Activated T-cell treated with anti-CD3 and anti-CD28 coated beads, Interleukin-2, amount 50 U/mL, for 72 hours (primary cell): ENCODE measurements around the gene EZH1. TPM values are rescaled to one million over a fixed set of nuclear protein-coding genes. Genes with fewer than 3 reads are reported as not detected.

ENCODE experiments used
- ATAC-seq, 2 donors: fragments of 150-1000 bp; cut with Tn5 transposase; replicated peaks in 1 of 2; 2 replicates each; pipeline ENCODE4 v1.10.0; 2021; ENCODE audit warnings: moderate library complexity in 2 of 2, mild to moderate bottlenecking in 1 of 2
- DNase-seq, 2 donors: peaks; one replicate each; pipeline ENCODE4 v3.0.0; 2021 to 2022; ENCODE audit warnings: mixed read lengths in 1 of 2
- H3K27ac Mint-ChIP-seq: one replicate; pipeline ENCODE4 v1.8.0; 2022; ENCODE audit warnings: mild to moderate bottlenecking, moderate library complexity, mixed read lengths
- H3K27me3 Mint-ChIP-seq: one replicate; pipeline ENCODE4 v1.8.0; 2022; ENCODE audit warnings: low read depth, mixed read lengths
- H3K36me3 Mint-ChIP-seq, 2 donors: one replicate each; pipeline ENCODE4 v1.8.0; 2022; ENCODE audit warnings: mixed read lengths in 2 of 2, mild to moderate bottlenecking in 1 of 2; ENCODE audit not compliant: insufficient read depth in 2 of 2
- H3K4me1 Mint-ChIP-seq: one replicate; pipeline ENCODE4 v1.8.0; 2022; ENCODE audit warnings: low read depth, mixed read lengths
- H3K4me3 Mint-ChIP-seq, 2 donors: one replicate each; pipeline ENCODE4 v1.8.0; 2022; ENCODE audit warnings: mild to moderate bottlenecking in 2 of 2, mixed read lengths in 2 of 2, moderate library complexity in 2 of 2
- H3K9me3 Mint-ChIP-seq, 2 donors: one replicate each; pipeline ENCODE4 v1.8.0; 2022; ENCODE audit warnings: mixed read lengths in 2 of 2
- total RNA-seq, 2 donors: library from RNA; stranded (reverse); gene quantifications; one replicate each; pipeline ENCODE4 v1.2.3, GENCODE V29; 2022

The EZH1 gene
- 10 to 100 TPM; 40.9 to 45.9 TPM for total RNA-seq

DNA sequence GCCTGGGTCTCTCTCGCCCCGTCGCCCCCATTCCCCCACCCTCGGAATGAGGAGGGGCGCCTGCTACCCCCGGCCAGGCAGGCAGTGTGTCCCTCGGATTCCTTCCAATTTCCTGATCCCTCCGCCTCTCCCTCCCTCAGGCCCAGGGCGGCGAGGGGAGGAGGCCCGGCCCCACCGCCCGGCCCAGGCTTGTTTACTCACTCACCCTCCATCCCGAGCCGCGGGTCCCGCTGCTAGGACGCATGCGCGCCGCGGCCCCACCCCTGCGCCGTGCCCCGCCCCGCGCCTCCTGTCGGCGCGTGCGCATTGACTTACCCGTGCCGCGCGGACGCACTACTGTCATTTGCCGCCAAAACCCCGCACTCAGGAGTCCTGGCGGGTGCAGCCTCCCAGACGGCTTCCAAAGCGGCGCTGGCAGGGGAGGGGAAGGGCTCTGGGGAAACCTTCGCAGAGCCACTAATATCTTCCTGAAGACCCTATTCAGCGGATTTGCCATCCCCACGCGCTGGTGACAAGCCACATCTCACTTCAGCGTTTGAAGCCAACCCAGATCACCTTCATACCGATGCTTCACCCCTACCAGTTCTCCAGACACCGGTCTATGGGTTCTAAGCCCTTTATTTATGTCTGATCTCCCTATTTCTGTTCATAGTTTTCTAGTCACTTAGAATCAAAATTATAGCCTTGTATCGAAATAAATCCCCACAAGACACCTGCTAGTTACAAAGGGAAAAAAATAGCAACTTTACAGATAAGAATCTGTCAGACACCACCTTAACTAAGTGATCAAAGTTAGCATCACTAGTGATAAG lies at the start of gene EZH1:
Gene EZH1, minus strand, starts transcription at position 235 of the 812 bp plus-strand sequence. CDS start 16,099 bp downstream, outside the sequence.
- H3K9me3 Mint-ChIP-seq = no peaks in the 10 kb centered on the region
- peaks cover 26% of the 10 kb centered on the region for H3K4me1 Mint-ChIP-seq
- no peaks in the 10 kb centered on the region for H3K36me3 Mint-ChIP-seq
- H3K27ac Mint-ChIP-seq = peak within 1 kb of the TSS; percentile 96
- peaks cover 10% of the 10 kb centered on the region for H3K27me3 Mint-ChIP-seq
- H3K4me3 Mint-ChIP-seq = peak within 1 kb of the TSS; percentile 94
- DNase-seq = peak; percentile 92 to 96
- peak; percentile 93 to 94 for ATAC-seq

DNA sequence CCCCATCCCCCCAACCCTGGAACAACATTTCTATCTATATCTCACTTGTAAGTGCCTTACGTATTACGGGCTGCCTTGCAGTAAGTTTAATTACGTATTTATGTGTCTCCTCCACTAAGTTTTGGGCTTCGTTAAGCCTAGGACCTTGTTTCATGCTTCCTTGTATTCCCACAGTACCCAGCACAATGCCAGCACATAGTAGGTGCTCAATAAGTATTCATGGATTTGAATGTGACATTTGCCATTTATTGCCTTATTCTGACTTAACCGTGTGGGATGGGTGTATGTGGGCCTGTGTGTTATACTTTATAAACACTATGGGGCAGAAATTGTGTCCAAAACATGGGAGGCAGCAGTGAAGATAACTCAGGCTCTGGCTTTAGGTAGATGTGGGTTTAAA lies 47.7 kb upstream of the EZH1 start:
- Mint-ChIP-seq H3K27ac (no peak overlapping the region), H3K4me3 (no peak overlapping the region), H3K27me3 (peaks cover 25% of the 10 kb centered on the region), H3K4me1 (peaks cover 12% of the 10 kb centered on the region), H3K9me3 (no peaks in the 10 kb centered on the region), H3K36me3 (no peaks in the 10 kb centered on the region)
- no peak for ATAC-seq
- DNase-seq = no peak

DNA sequence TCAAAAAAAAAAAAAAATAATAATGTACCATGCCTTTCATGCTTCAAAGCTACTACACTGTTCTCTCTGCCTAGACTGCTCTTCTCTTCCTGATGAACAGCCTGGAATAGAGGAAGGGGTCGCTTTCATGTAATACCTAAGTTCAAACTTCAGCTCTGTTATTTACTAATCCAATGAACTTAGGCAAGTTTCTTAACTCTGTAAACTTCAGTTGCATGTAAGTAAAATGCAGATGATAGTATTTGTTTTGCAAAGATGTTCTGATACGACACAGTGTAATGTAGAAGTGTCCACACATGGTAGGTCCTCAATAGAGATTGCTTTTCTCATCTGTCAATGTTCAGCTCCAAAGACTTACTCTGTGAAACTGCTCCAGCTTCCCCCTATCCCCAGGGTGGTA lies 47.1 kb upstream of the EZH1 start:
- peaks cover 8% of the 10 kb centered on the region for H3K4me1 Mint-ChIP-seq
- no peaks in the 10 kb centered on the region for H3K36me3 Mint-ChIP-seq
- H3K27ac Mint-ChIP-seq = no peak overlapping the region
- no peak overlapping the region for H3K4me3 Mint-ChIP-seq
- ATAC-seq (no peak), DNase-seq (no peak)
- H3K9me3 Mint-ChIP-seq = no peaks in the 10 kb centered on the region
- H3K27me3 Mint-ChIP-seq = peaks cover 31% of the 10 kb centered on the region

DNA sequence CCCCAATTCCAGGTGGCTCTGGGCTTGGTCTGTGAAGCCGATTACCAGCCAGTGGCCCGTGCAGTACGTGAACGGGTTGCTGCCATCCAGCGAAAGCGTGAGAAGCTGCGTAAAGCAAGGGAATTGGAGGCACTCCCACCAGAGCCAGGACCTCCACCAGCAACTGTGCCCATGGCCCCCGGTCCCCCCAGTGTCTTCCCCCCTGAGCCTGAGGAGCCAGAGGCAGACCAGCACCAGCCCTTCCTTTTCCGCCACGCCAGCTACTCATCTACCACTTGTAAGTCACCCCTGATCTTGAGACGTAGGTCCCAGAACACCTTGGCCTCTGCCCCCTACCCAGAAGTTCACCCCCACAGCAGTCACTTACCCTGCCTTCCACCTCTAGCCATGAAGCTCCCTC lies 42.4 kb upstream of the EZH1 start:
- Mint-ChIP-seq H3K4me1 (peaks cover 23% of the 10 kb centered on the region), H3K4me3 (no peak overlapping the region), H3K9me3 (no peaks in the 10 kb centered on the region), H3K27ac (no peak overlapping the region), H3K27me3 (peaks cover 74% of the 10 kb centered on the region), H3K36me3 (peaks cover 0 to 2% of the 10 kb centered on the region in 2 donors)
- no peak for ATAC-seq
- DNase-seq = no peak

DNA sequence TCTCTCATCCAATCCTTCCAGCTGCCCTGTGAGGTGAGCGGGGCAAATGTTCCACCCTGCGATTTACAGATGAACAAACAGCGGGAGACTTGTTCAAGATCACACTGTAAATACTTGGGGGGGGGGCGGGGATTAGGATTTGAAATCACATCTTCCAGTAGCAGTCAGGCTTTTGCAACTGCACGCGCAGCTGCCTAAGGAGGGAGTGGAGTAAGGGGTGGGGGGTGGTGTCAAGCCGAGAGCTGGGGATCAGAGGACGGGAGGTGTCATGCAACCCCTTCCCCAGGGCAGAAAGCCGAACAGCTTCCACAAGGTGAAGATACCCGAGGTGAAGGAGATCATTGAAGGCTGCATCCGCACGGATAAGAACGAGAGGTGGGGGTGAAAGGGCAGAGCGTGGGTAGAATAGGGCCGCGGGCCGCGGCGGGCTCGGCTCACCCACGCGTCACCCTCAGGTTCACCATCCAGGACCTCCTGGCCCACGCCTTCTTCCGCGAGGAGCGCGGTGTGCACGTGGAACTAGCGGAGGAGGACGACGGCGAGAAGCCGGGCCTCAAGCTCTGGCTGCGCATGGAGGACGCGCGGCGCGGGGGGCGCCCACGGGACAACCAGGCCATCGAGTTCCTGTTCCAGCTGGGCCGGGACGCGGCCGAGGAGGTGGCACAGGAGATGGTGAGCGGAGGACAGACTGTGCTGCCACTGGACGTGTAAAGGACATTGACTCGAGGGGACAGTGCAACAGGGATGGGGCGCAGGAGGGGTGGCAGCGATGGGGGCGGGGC lies 40.2 kb upstream of the EZH1 start:
- Mint-ChIP-seq H3K36me3 (peaks cover 0 to 2% of the 10 kb centered on the region in 2 donors), H3K9me3 (no peaks in the 10 kb centered on the region), H3K4me1 (peaks cover 31% of the 10 kb centered on the region), H3K27ac (no peak overlapping the region), H3K4me3 (peak overlapping the region in 1 of 2 donors; percentile 19), H3K27me3 (peaks cover 78% of the 10 kb centered on the region)
- ATAC-seq = peak; percentile 36 to 38
- no peak for DNase-seq

DNA sequence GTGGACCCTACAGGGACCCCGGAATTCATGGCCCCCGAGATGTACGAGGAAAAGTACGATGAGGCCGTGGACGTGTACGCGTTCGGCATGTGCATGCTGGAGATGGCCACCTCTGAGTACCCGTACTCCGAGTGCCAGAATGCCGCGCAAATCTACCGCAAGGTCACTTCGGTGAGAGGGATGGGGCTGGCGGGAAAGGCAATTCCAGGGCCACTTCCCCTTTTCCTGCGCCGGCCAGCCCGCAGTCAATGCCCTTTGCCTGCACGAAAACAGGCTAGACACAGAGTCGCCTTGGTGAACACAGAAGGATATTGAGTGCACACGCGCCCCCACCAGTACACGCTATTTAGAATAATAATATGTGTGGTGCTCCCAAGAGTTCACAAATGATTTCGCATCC lies 39.6 kb upstream of the EZH1 start:
- DNase-seq = no peak
- peak overlapping the region in 1 of 2 donors; percentile 19 for H3K4me3 Mint-ChIP-seq
- no peak overlapping the region for H3K27ac Mint-ChIP-seq
- H3K36me3 Mint-ChIP-seq = peaks cover 0 to 2% of the 10 kb centered on the region in 2 donors
- peaks cover 75% of the 10 kb centered on the region for H3K27me3 Mint-ChIP-seq
- H3K4me1 Mint-ChIP-seq = peaks cover 36% of the 10 kb centered on the region
- peak in 1 of 2 donors; percentile 10 for ATAC-seq
- no peaks in the 10 kb centered on the region for H3K9me3 Mint-ChIP-seq

DNA sequence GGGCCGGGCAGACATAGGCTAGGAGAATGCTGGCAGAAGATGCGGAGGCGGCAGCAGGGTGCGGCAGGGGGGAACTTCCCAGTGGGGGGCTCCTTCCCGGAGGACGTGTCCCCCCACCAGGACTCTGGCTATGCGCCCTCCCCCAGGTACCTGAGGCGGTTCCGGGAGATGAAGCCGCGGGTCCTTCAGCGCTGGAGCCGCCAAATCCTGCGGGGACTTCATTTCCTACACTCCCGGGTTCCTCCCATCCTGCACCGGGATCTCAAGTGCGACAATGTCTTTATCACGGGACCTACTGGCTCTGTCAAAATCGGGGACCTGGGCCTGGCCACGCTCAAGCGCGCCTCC lies 38.9 kb upstream of the EZH1 start:
- ATAC-seq (no peak), DNase-seq (no peak)
- Mint-ChIP-seq H3K9me3 (no peaks in the 10 kb centered on the region), H3K4me3 (no peak overlapping the region), H3K4me1 (peaks cover 38% of the 10 kb centered on the region), H3K36me3 (peaks cover 0 to 2% of the 10 kb centered on the region in 2 donors), H3K27me3 (peaks cover 70% of the 10 kb centered on the region), H3K27ac (no peak overlapping the region)

DNA sequence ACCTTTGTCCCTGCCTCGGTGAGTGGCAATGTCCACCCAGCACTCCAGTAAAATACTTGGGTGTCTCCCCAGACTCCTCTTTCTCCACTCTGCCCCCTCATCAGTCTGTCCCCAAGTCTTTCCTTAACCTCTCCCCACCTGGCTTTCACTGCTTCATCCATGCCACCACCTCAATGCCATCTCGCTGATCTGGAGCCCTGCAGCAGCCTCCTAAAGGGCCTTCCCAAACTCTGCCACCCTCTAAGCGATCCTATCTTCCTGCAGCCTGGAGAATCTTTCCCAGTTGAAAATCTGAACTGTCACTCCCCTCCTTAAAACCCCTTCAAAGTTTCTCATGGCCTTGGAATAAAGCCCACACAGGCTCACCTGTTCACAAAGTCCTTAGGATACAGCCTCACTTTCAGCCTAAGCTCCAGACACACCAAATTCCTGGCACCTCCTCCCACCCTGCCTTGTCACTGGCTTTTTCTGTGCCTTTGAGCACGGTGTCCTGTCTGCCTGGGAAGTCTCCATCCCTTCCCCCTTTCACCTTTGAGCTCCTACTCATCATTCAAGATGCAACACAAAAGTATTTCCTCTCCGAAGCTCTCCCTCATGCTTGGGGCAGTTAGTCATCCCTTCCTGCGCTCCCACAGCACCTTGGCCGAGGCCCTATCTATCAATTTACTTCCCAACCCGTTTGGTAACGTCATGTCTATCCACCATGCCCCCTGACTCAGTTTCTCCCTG lies 38.4 kb upstream of the EZH1 start:
- ATAC-seq = no peak
- Mint-ChIP-seq H3K4me3 (no peak overlapping the region), H3K27me3 (peaks cover 65% of the 10 kb centered on the region), H3K9me3 (no peaks in the 10 kb centered on the region), H3K27ac (no peak overlapping the region), H3K4me1 (peaks cover 38% of the 10 kb centered on the region), H3K36me3 (peaks cover 0 to 2% of the 10 kb centered on the region in 2 donors)
- no peak for DNase-seq

DNA sequence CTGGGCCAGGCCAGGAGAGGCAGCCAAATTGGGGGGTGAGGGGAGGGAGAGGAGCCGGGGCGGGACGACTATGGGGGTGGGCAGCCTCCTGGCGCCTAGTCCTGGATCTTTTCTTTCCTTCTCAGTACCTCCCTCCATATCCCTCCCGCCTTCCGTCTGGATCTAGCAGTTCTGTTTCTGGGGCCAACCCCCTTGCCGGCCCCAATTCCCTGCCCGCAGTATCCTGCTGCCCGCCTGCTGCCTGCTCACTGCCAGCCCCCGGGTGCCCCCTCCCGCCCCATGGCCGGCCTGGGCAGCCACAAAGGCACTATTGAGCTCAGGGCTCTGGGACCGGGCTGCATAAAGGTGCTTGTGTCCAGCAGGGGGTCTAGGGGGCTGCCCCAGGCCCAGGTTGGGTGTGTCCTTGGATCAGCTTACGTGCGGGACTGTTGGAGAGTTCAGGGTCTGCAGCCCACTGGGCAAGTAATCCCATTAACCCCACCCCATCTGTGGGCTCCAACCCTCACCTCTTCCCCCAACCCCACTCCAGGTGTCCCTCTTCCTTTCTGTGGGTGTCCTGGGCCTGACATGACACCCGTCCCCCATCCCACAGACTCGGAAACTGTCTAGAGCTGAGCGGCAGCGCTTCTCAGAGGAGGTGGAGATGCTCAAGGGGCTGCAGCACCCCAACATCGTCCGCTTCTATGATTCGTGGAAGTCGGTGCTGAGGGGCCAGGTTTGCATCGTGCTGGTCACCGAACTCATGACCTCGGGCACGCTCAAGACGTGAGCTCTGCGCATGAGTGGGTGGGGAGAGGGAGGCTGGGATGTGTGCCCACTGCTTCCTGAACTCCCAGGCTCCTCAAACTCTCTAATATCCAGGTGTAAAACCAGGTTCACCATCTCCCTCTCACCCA lies 37.6 kb upstream of the EZH1 start:
- Mint-ChIP-seq H3K9me3 (no peaks in the 10 kb centered on the region), H3K4me1 (peaks cover 38% of the 10 kb centered on the region), H3K4me3 (no peak overlapping the region), H3K27me3 (peaks cover 57% of the 10 kb centered on the region), H3K36me3 (peaks cover 0 to 2% of the 10 kb centered on the region in 2 donors), H3K27ac (no peak overlapping the region)
- ATAC-seq (no peak), DNase-seq (no peak)

DNA sequence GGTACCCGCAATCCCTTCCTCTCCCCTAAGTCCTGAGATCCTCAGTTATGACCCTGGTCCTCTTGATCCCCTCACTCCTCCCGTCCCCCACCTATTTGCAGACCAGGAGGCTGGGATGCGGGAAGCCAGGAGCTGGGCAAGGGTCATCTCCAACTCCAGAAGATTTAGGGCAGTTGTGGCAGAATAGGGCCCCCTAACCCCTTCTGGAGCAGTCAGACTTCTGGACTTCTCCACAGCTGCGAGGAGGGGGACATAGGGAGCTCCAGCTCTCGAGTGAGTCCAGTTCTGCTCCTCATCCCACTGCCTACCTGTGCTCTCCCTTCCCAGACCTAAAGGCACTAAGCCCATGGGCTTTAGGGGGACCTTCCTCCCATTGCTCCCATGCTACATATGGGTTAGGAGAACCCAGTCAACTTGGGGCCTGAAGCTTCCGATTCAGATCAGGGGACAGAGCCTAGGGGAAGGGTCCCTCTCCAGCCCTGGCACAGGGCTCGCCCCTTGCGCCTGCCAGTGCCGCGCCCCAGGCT lies 36.9 kb upstream of the EZH1 start:
- Mint-ChIP-seq H3K36me3 (peaks cover 0 to 2% of the 10 kb centered on the region in 2 donors), H3K27me3 (peaks cover 50% of the 10 kb centered on the region), H3K27ac (no peak overlapping the region), H3K4me1 (peaks cover 38% of the 10 kb centered on the region), H3K4me3 (no peak overlapping the region), H3K9me3 (no peaks in the 10 kb centered on the region)
- no peak for DNase-seq
- ATAC-seq = no peak

DNA sequence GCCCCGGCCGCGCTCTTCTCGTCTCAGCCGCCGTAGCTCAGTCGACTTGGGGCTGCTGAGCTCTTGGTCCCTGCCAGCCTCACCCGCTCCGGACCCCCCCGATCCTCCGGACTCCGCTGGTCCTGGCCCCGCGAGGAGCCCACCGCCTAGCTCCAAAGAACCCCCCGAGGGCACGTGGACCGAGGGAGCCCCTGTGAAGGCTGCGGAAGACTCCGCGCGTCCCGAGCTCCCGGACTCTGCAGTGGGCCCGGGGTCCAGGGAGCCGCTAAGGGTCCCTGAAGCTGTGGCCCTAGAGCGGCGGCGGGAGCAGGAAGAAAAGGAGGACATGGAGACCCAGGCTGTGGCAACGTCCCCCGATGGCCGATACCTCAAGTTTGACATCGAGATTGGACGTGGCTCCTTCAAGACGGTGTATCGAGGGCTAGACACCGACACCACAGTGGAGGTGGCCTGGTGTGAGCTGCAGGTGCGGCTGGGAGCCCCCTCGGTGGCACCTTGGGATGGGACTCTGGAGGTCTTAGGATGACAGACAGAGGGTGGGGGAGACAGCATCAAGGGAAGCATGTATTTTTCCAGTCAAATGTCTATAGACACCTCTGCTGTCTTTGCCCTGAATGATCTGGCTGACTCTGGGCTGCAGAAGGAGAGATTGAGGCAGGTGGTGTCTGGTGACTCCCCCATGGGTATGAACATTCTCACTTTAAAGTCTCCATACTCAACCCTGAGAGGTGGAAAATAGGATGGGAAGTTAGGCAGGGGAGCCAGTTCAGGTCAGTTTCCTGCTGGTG lies 36.2 kb upstream of the EZH1 start:
- no peak for ATAC-seq
- peaks cover 38% of the 10 kb centered on the region for H3K4me1 Mint-ChIP-seq
- H3K27me3 Mint-ChIP-seq = peaks cover 45% of the 10 kb centered on the region

More for the DNA sequence above, 36.2 kb upstream of the EZH1 start:
- Mint-ChIP-seq H3K27ac (no peak overlapping the region), H3K36me3 (peaks cover 3% of the 10 kb centered on the region in 2 donors), H3K4me3 (no peak overlapping the region), H3K9me3 (no peaks in the 10 kb centered on the region)
- DNase-seq = no peak
